HepG2 (cell line): ENCODE data around the gene DPP7. TPM values are rescaled to one million over a fixed set of nuclear protein-coding genes. Genes with fewer than 3 reads are reported as not detected.

ENCODE experiments used
- ATAC-seq: fragments of 200-7000 bp; cut with Tn5 transposase; 3 replicates; pipeline ENCODE4 v1.9.1; 2020; ENCODE audit warnings: mild to moderate bottlenecking, moderate library complexity
- BruUV-seq: library from RNA; stranded (reverse); fragments of 400-500 nt; replicated peaks from 2 replicates; lab custom pipeline; 2021; lab: Mats Ljungman, UMichigan
- CTCF ChIA-PET: fragments of 300-600 bp; formaldehyde crosslinking; extraction: SDS; loops from one replicate; lab custom pipeline; 2021; ENCODE audit warnings: low total read pairs, inconsistent platforms, low intra/inter-chr PET ratio; lab: Yijun Ruan, JAX
- POLR2A ChIA-PET: fragments of 350-600 bp; sonication (Branson Sonifier 250); formaldehyde crosslinking; loops from one replicate; lab custom pipeline; 2020; ENCODE audit warnings: antibody characterized with exemption, inconsistent platforms; lab: Yijun Ruan, JAX
- DNase-seq: peaks from one replicate; pipeline ENCODE4 v3.0.0-alpha.2; 2015; ENCODE audit warnings: low spot score
- FAIRE-seq: peaks from 3 replicates; lab custom pipeline; 2011; peaks lifted over from hg19 to GRCh38; lab: Jason Lieb, UNC
- H2AFZ ChIP-seq: one replicate; pipeline ENCODE4 v1.6.1; 2011; ENCODE audit warnings: low read length, inconsistent platforms
- H3K27ac ChIP-seq: fragments of 300-600 bp; 3 replicates; pipeline ENCODE4 v1.8.0; 2011; ENCODE audit warnings: mixed run types, mild to moderate bottlenecking, mixed read lengths, low read length, inconsistent platforms; ENCODE audit not compliant: insufficient read depth; ENCODE audit errors: extremely low read length
- H3K27me3 ChIP-seq, 2 experiments: fragments of 200-600 bp in 1 of 2; 2 replicates in 1 of 2; 3 replicates in 1 of 2; pipeline versions ENCODE4 v1.6.0 to v1.8.0; 2011; ENCODE audit warnings: low read length in 2 of 2, mild to moderate bottlenecking in 2 of 2, moderate library complexity in 2 of 2, inconsistent platforms in 1 of 2; ENCODE audit not compliant: insufficient read depth in 2 of 2, control insufficient read depth in 1 of 2
- H3K36me3 ChIP-seq, 2 experiments: fragments of 200-600 bp in 1 of 2; replicated peaks in 1 of 2; 2 replicates in 1 of 2; 3 replicates in 1 of 2; pipeline versions ENCODE4 v1.5.1 to v1.8.0; 2011; ENCODE audit warnings: low read length in 2 of 2, inconsistent platforms in 1 of 2; ENCODE audit not compliant: insufficient read depth in 2 of 2, control insufficient read depth in 1 of 2
- H3K4me1 ChIP-seq: 2 replicates; pipeline ENCODE4 v1.5.1; 2012; ENCODE audit warnings: low read length, inconsistent platforms; ENCODE audit not compliant: insufficient read depth
- H3K4me2 ChIP-seq: 2 replicates; pipeline ENCODE4 v1.6.0; 2011; ENCODE audit warnings: low read depth, low read length, inconsistent platforms
- H3K4me3 ChIP-seq, 3 experiments: fragments of 200-600 bp in 1 of 3; sonication (generic), shearing (Covaris generic) in 1 of 3; replicated peaks in 1 of 3; 2 replicates each; pipeline ENCODE4 v1.5.1; 2011 to 2016; ENCODE audit warnings: low read length in 3 of 3, inconsistent platforms in 2 of 3, low read depth in 2 of 3, mild to moderate bottlenecking in 2 of 3, control low read depth in 1 of 3, mixed read lengths in 1 of 3; ENCODE audit not compliant: insufficient read depth in 1 of 3
- H3K79me2 ChIP-seq: one replicate; pipeline ENCODE4 v1.6.1; 2011; ENCODE audit warnings: low read length, inconsistent platforms; ENCODE audit not compliant: insufficient read depth
- H3K9ac ChIP-seq: 2 replicates; pipeline ENCODE4 v1.6.0; 2011; ENCODE audit warnings: mild to moderate bottlenecking, low read depth, low read length, inconsistent platforms; ENCODE audit not compliant: insufficient read depth
- H3K9me3 ChIP-seq: 2 replicates; pipeline ENCODE4 v1.5.1; 2012; ENCODE audit warnings: mild to moderate bottlenecking, low read length
- H4K20me1 ChIP-seq: 2 replicates; pipeline ENCODE4 v1.6.0; 2011; ENCODE audit warnings: inconsistent platforms, mild to moderate bottlenecking, low read length, moderate library complexity; ENCODE audit not compliant: insufficient read depth
- MAZ ChIP-seq, 2 experiments: sonication (generic) in 1 of 2; formaldehyde crosslinking in 1 of 2; IDR thresholded peaks; 2 replicates each; pipeline versions ENCODE4 v1.5.0 to v1.6.1; 2012 to 2020; ENCODE audit warnings: low read depth in 2 of 2, mild to moderate bottlenecking in 2 of 2, borderline replicate concordance in 1 of 2, improper control_type of control experiment in 1 of 2, low read length in 1 of 2, missing genetic modification reagents in 1 of 2, moderate library complexity in 1 of 2
- PCBP1 ChIP-seq: fragments of 200-400 bp; formaldehyde crosslinking; IDR thresholded peaks from 2 replicates; pipeline ENCODE4 v1.6.1; 2017; ENCODE audit warnings: mild to moderate bottlenecking, low read depth, low read length, borderline replicate concordance
- RFX5 ChIP-seq: IDR thresholded peaks from 2 replicates; pipeline ENCODE4 v1.6.1; 2011; ENCODE audit warnings: low read depth, low read length, improper control_type of control experiment
- ZNF362 ChIP-seq: sonication (generic); formaldehyde crosslinking; IDR thresholded peaks from 2 replicates; pipeline ENCODE4 v1.4.0; 2020; ENCODE audit warnings: missing genetic modification reagents, mild to moderate bottlenecking, borderline replicate concordance
- WGBS: methylation state at CpG from one replicate; pipeline ENCODE4 v1.1.6; 2017; ENCODE audit warnings: low lambda C conversion rate; 5-methylcytosine and 5-hydroxymethylcytosine counted together
- in situ Hi-C: cut with HindIII; loops from 2 replicates; pipeline ENCODE4 v1.10.0; 2017; ENCODE audit warnings: low pct_unique_long_range_greater_than_20kb; ENCODE audit not compliant: extremely low pct_ligation_motif_present
- intact Hi-C: fragments of 100-400 bp; cut with micrococcal nuclease; formaldehyde crosslinking; loops from one replicate; pipeline ENCODE4 v1.10.0; 2022; ENCODE audit not compliant: unreplicated experiment
- polyA plus RNA-seq, 8 experiments: library from polyadenylated mRNA; depleted of rRNA in 3 of 8; stranded (reverse) in 7 of 8; unstranded in 1 of 8; fragments of >200 nt; fragmentation: Illumina TruSeq in 4 of 8; extraction: Trizol in 4 of 8; gene quantifications; 2 replicates each; pipeline versions ENCODE4 v1.2.1 to v1.2.3, GENCODE V29; 2011 to 2016; ENCODE audit warnings: low read depth in 4 of 8, missing spikeins in 1 of 8, mixed read lengths in 1 of 8; ENCODE audit not compliant: insufficient read depth in 1 of 8
- total RNA-seq, 5 experiments: library from RNA; depleted of rRNA; stranded (reverse); fragments of >200 nt; fragmentation: Illumina TruSeq; extraction: Trizol; gene quantifications; 2 replicates each; pipeline ENCODE4 v1.2.3, GENCODE V29; 2016; ENCODE audit warnings: low read depth in 1 of 5

The DPP7 gene
- total and polyA plus RNA-seq, 2 of the 13 experiments (the other 11 are each of a cell fraction or from before 2014, with no cell fraction given), result 1.2 to 4.5 TPM

GRCh38 chr9:137150617-137151457 is 36.3 kb upstream of the DPP7 start:
- no peak overlapping the region for H3K9ac ChIP-seq
- no peak overlapping the region for H3K4me3 ChIP-seq
- CTCF ChIA-PET, result no interaction called here
- H3K27me3 ChIP-seq, result peaks cover 8 to 38% of the 10 kb centered on the region in 2 experiments; a peak in 4 of 5 replicates
- intact Hi-C loops (loop anchor here (1.0 kb wide), 1 partner anchor 37 kb away; the partner anchor contains the start of genes ANAPC2 and SSNA1), in situ Hi-C loops (no loop called here)
- BruUV-seq, result no TSS peak
- 0 out of 2 replicates have a peak overlapping the region, but pooled peaks have one; percentile 32 for H3K4me2 ChIP-seq
- peaks cover 30% of the 10 kb centered on the region for H3K4me1 ChIP-seq
- H3K27ac ChIP-seq, result no peak overlapping the region
- POLR2A ChIA-PET, result interaction anchor here (0.7 to 3.0 kb wide), 27 partner anchors 12 to 308 kb away, joined by 3 to 34 read pairs (median 8); partner anchors contain the start of genes ANAPC2, LRRC26, MAN1B1 and NSMF
- no peaks in the 10 kb centered on the region for H3K9me3 ChIP-seq
- TF ChIP-seq RFX5, result no peak
- TF ChIP-seq MAZ (IDR thresholded peaks at IDR 0.05; ENCODE audit: borderline replicate concordance, low read depth, low read length), result 0 out of 2 replicates have a peak, but pooled peaks have one; percentile 1
- TF ChIP-seq MAZ (CRISPR knock-in tag; IDR thresholded peaks at IDR 0.05; ENCODE audit: low read depth), result no peak
- TF ChIP-seq ZNF362 (CRISPR knock-in tag), result peak; percentile 22; the same call in 1 of the 2 replicates
- peak; percentile 67; the same call in 1 of the 2 replicates for TF ChIP-seq PCBP1
- no peaks in the 10 kb centered on the region for H3K79me2 ChIP-seq
- FAIRE-seq (no peak), DNase-seq (peak; percentile 84), ATAC-seq (peak; percentile 19)
- H3K36me3 ChIP-seq, result no peaks in the 10 kb centered on the region
- no peaks in the 10 kb centered on the region for H4K20me1 ChIP-seq
- H2AFZ ChIP-seq, result no peak overlapping the region
- WGBS, result 3% methylated on average over 33 of the region's 34 CpGs
